ENCODE measurements around the gene PSMD11. TPM values are rescaled to one million over a fixed set of nuclear protein-coding genes. Genes with fewer than 3 reads are reported as not detected.
"Not testable (repeated sequence)": the region's sequence is repeated elsewhere in the genome, so short reads cannot be mapped to it uniquely, and the experiment has no call there.

PSMD11 gene
- total RNA-seq, 2 experiments from 2014 or later: 105 to 110 TPM

DNA sequence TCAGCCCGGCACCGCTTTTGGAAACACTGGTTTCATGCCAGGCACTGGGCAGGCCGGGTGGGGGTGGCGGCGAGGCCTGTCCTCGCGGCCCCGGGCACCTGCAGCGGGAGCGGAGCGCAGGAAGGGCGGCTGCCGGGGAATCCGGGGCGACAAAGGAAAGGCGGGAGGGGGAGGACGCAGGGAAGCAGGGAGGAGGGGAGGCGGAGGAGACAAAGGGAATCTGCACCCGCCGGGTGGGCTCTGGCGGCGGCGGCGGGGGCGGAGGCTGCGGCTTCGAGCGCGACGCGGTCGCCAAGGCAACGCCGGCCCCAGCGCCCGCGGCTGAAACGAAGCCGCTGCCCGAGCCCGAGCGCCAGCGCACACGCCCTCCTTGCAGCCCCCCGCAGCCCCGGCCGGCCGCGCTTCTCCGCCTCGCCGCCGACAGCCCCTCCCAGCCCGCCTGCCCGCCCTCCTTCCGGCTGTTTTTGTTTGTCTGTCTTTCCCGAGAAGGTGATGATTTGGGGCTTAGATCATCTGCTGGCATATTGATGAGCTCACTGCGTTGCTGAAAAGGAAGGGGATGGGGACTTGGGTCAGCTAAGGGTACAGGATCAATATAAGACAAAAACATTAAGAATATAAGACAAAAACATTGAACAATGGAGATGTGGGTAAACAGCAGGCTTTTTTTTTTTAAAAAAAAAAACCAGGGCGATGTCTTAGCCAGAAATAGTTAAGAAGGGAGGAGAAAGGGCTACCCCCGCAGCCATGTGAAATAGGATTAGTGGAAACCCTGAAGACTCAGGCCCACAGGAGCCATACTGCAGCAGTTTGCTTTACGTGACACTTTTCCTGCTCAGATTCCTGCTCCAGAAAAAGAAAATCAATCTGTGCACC, 75.2 kb downstream of the PSMD11 start:
- Mint-ChIP-seq H3K27me3 (no peaks in the 10 kb centered on the region), H3K9me3 (no peaks in the 10 kb centered on the region), H3K4me1 (peaks cover 72% of the 10 kb centered on the region), H3K4me3 (peak overlapping the region; percentile 66), H3K27ac (peak overlapping the region; percentile 95), H3K36me3 (ENCODE audit: low read depth) (no peaks in the 10 kb centered on the region)
- ChIA-PET POLR2A (interaction anchor here (0.7 to 4.1 kb wide), 10 partner anchors 9 to 75 kb away, joined by 3 to 21 read pairs (median 4); partner anchors contain the start of genes CDK5R1 and PSMD11), CTCF (no interaction called here)
- peak; percentile 85 for DNase-seq

DNA sequence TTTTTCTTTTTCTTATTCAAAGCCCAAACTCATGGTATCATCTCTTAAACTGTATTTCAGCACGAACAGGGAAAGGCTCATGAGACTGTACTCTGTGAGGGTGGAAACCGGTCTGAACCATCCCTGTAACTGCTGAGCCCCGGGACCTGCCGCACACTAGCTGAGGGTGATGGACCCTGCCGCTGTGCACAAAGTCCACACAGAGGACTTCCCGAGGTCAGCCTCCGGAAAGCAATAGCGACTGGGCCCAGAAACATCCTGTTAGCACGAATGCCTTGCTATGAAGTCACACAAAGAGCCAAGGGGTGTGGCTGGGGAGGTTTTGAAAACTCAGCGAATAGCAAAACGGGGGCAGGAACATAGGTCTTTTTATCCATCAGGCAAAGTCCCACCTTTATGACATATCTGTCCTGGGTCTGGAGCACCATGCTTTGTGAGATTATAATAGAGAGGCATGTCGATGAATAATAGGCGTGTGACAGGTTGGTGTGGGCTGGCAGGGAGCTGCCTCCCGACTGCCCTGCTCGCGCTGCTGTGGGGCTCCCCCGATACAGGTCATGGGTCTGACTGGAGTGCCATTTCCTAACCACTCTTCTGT, 75.9 kb downstream of the PSMD11 start:
- Mint-ChIP-seq H3K4me1 (peaks cover 77% of the 10 kb centered on the region), H3K9me3 (no peaks in the 10 kb centered on the region), H3K27me3 (no peaks in the 10 kb centered on the region), H3K36me3 (ENCODE audit: low read depth) (no peaks in the 10 kb centered on the region), H3K27ac (peak overlapping the region; percentile 95), H3K4me3 (peak overlapping the region; percentile 66)
- DNase-seq: peak; percentile 72
- ChIA-PET CTCF (no interaction called here), POLR2A (interaction anchor here (0.7 to 4.1 kb wide), 9 partner anchors 10 to 75 kb away, joined by 3 to 21 read pairs (median 3); partner anchors contain the start of genes CDK5R1 and PSMD11)

DNA sequence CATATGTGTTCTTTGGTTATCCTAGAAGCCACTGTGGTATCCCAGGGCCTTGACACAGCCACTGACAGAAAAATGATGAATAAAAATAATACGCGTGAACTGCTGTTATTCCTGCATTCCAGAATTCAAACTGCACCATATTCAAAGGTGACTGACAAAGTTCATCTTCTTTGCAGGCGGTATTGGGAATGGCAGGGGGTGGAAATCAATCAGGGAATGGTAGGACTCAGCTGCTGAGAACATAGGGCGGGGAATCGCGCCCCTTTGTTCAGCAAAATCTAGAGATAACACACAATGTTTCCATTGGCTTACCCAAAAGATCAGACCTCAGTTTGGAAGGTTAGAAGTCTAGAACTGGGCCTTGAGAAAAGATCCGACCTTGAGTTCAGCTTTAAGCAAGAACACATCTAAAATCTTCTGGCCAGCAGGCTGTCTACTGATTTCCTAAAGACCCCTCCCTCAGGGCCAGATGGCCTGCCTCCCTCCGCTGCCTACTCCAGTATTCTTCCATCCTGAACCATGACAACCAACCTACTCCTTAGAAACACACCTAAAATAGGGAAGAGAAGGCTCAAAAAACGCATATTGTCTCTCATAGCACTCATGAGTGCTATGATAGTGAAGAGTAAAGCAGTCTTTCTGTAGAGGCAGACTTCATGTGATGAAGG, 76.6 kb downstream of the PSMD11 start:
- CTCF ChIA-PET: no interaction called here
- DNase-seq: no peak
- Mint-ChIP-seq H3K9me3 (no peaks in the 10 kb centered on the region), H3K27me3 (peaks cover 2% of the 10 kb centered on the region), H3K36me3 (ENCODE audit: low read depth) (peaks cover under 1% of the 10 kb centered on the region), H3K27ac (peak overlapping the region; percentile 95), H3K4me1 (peaks cover 79% of the 10 kb centered on the region), H3K4me3 (peak overlapping the region; percentile 66)
- POLR2A ChIA-PET: interaction anchor here (1.5 to 4.1 kb wide), 3 partner anchors 17 to 76 kb away, joined by 3 to 21 read pairs (median 5); partner anchors contain the start of gene PSMD11

DNA sequence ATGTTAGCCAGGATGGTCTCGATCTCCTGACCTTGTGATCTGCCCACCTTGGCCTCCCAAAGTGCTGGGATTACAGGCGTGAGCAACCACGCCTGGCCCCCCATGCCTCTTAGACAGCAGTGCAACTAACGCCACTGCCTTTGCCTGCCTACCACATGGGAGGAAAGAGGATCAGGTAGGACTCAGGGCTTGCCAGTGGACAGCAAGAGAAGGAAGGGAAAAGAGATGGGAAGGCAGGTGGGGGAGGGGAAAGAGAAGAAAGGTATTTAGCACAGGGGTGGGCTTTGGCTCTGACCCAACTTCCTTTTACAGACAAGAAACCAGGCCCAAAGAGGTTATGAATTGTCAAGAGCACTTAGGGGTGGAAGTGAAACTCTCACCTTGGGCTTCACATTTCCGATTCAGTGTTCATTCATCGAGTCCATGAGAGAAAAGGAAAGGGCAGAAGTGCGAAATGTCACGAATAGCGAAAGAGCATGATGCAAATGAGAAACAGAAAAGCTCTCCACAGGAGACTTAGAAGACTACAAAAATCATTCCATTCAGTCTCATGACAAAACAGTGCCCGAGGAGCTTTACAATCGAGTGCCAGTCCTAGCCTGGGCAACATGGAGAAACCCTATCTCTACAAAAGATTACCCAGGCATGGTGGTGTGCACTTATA, 78.8 kb downstream of the PSMD11 start:
- no peaks in the 10 kb centered on the region for H3K9me3 Mint-ChIP-seq
- H3K4me1 Mint-ChIP-seq: peaks cover 72% of the 10 kb centered on the region
- peaks cover 4% of the 10 kb centered on the region for H3K36me3 Mint-ChIP-seq (ENCODE audit: low read depth)
- H3K4me3 Mint-ChIP-seq: peak overlapping the region; percentile 55
- H3K27ac Mint-ChIP-seq: peak overlapping the region; percentile 93
- H3K27me3 Mint-ChIP-seq: peaks cover 7% of the 10 kb centered on the region
- ChIA-PET POLR2A (interaction anchor here (1.4 to 3.4 kb wide), 8 partner anchors 12 to 78 kb away, joined by 4 to 36 read pairs (median 8); partner anchors contain the start of genes CDK5R1 and PSMD11), CTCF (interaction anchor here (0.7 to 2.5 kb wide), 13 partner anchors 13 to 1188 kb away, joined by 3 to 11 read pairs (median 3); partner anchors contain the start of genes MYO1D and PSMD11)
- DNase-seq: peak; percentile 61

DNA sequence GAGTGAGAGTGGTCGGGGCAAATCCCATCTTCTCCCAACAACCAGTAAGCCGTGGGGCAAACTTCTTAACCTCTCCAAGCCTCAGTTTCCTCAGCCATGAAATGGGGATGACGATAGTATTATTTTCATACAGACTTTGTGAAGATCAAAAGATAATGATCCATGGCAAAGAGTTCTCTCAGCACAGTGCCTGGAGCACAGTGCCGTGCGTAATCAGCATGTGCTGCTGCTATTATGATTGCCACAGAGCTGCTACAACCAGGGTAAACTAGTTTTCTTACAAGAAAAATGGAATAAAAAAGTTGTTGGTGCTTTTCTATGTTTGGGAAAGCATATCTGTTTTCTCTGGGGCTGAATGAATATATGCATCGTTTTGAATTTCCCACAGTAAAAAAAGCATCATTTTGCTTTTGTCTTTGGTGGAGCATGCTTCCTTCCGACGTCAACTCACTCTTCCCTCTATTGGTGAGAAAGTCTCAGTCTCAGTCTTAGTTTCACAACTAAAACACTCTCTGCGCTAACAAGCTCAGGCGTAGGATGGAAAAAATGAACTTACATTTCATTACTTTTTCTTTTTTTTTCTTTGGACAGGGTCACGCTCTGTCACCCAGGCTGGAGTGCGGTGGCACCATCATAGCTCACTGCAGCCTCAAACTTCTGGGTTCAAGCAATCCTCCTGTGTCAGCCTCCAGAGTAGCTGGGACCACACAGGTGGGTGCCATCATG, 79.7 kb downstream of the PSMD11 start:
- Mint-ChIP-seq H3K27ac (peak overlapping the region; percentile 93), H3K36me3 (ENCODE audit: low read depth) (peaks cover 4% of the 10 kb centered on the region), H3K27me3 (peaks cover 7% of the 10 kb centered on the region), H3K4me3 (peak overlapping the region; percentile 55), H3K9me3 (no peaks in the 10 kb centered on the region), H3K4me1 (peaks cover 72% of the 10 kb centered on the region)
- peak; percentile 39 for DNase-seq
- POLR2A ChIA-PET: interaction anchor here (0.9 to 3.4 kb wide), 9 partner anchors 13 to 79 kb away, joined by 3 to 36 read pairs (median 7); partner anchors contain the start of genes CDK5R1 and PSMD11
- CTCF ChIA-PET: interaction anchor here (0.7 to 2.5 kb wide), 16 partner anchors 10 to 1189 kb away, joined by 3 to 11 read pairs (median 3); partner anchors contain the start of gene MYO1D

DNA sequence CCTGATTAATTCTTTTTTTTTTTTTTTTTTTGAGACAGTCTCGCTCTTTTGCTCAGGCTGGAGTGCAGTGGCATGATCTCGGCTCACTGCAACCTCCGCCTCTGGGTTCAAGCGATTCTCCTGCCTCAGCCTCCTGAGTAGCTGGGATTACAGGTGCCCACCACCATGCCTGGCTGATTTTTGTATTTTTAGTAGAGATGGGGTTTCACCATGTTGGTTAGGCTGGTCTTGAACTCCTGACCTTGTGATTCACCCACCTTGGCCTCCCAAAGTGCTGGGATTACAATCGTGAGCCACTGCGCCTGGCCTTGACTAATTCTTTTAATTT, 80.2 kb downstream of the PSMD11 start:
- not testable (repeated sequence) for H3K27me3 Mint-ChIP-seq; H3K36me3 Mint-ChIP-seq (ENCODE audit: low read depth); H3K9me3 Mint-ChIP-seq; H3K4me3 Mint-ChIP-seq; DNase-seq
- POLR2A ChIA-PET: interaction anchor here (0.9 to 3.4 kb wide), 9 partner anchors 14 to 80 kb away, joined by 3 to 36 read pairs (median 7); partner anchors contain the start of genes CDK5R1 and PSMD11
- peak overlapping the region; percentile 93 for H3K27ac Mint-ChIP-seq
- H3K4me1 Mint-ChIP-seq: peaks cover 75% of the 10 kb centered on the region
- CTCF ChIA-PET: interaction anchor here (0.7 to 2.5 kb wide), 12 partner anchors 9 to 414 kb away, joined by 3 to 11 read pairs (median 4); partner anchors contain the start of gene MYO1D

DNA sequence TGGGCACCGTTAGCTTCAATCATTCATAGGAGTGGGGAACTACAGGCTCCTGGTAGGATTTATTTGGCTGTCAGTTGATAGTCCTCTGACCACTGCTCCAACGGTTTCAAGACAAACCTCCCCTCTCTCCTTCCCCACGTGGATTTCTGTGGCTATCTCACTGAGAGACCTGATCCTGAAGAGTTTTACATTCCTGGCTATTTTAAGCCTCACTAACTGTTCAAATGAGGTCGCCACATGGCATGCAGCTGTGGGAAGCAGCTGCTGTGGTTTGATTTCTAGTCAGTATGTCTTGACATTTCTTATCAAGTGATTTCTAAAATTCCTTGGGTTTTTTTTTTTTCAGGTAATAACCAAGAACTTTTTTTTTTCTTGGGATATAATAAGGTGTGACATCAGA, 80.8 kb downstream of the PSMD11 start:
- DNase-seq: no peak
- ChIA-PET CTCF (interaction anchor here (1.1 kb wide), 1 partner anchor 83 kb away, joined by 3 read pairs; no protein-coding TSS in a partner anchor), POLR2A (interaction anchor here (0.9 to 3.4 kb wide), 5 partner anchors 14 to 38 kb away, joined by 3 to 36 read pairs (median 8); partner anchors contain the start of gene CDK5R1)
- H3K27me3 Mint-ChIP-seq: peaks cover 7% of the 10 kb centered on the region
- peaks cover 4% of the 10 kb centered on the region for H3K36me3 Mint-ChIP-seq (ENCODE audit: low read depth)
- no peak overlapping the region for H3K4me3 Mint-ChIP-seq
- no peak overlapping the region for H3K27ac Mint-ChIP-seq
- no peaks in the 10 kb centered on the region for H3K9me3 Mint-ChIP-seq
- H3K4me1 Mint-ChIP-seq: peaks cover 71% of the 10 kb centered on the region

DNA sequence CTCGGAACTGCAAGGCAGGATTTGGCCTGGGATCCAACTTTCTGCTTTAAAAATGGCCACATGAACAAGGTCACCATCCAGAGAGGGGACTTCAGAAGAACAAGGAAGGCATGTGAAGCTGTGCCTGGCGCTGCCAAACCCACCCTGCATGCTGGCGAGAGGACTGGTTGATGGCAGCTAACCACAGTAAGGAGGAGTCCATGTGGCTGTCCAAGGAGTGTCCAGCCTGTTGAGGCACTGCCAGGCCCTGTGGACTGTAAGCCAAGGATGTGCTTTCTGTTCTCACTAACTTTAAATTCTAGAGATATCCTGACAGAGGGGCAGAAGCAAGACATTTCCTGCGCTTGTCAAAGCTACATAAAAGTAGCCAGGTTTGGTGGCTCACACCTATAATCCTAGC, 82.8 kb downstream of the PSMD11 start:
- CTCF ChIA-PET: interaction anchor here (0.7 to 1.2 kb wide), 3 partner anchors 43 to 349 kb away, joined by 3 to 4 read pairs (median 3); no protein-coding TSS in a partner anchor
- H3K27ac Mint-ChIP-seq: no peak overlapping the region
- peaks cover 7% of the 10 kb centered on the region for H3K27me3 Mint-ChIP-seq
- no peak overlapping the region for H3K4me3 Mint-ChIP-seq
- POLR2A ChIA-PET: interaction anchor here (1.3 kb wide), 1 partner anchor 9 kb away, joined by 4 read pairs; no protein-coding TSS in a partner anchor
- H3K36me3 Mint-ChIP-seq (ENCODE audit: low read depth): peaks cover 4% of the 10 kb centered on the region
- no peaks in the 10 kb centered on the region for H3K9me3 Mint-ChIP-seq
- H3K4me1 Mint-ChIP-seq: peaks cover 55% of the 10 kb centered on the region
- DNase-seq: no peak

DNA sequence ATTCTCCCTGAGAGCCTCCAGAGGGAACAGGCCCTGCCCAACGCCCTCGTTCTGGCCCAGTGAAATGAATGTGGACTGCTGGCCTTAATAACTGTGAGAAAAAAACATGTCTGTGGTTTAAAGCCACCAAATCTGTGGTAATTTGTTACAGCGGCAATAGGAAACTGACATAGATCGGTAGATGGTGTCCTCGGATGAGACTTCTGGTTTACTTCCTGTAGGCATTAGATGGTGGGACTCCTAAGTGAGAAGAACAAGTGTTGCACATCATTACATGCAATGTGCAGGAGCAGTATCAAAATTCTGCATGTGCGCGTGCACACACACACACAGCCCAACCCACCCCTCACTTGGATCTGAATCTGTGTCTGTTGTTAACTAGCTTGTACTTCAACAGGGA, 84.5 kb downstream of the PSMD11 start:
- H3K27me3 Mint-ChIP-seq: peaks cover 12% of the 10 kb centered on the region
- peaks cover 40% of the 10 kb centered on the region for H3K4me1 Mint-ChIP-seq
- peak overlapping the region; percentile 1 for H3K4me3 Mint-ChIP-seq
- no peaks in the 10 kb centered on the region for H3K9me3 Mint-ChIP-seq
- POLR2A ChIA-PET: interaction anchor here (0.9 to 1.9 kb wide), 2 partner anchors 22 to 25 kb away, joined by 3 to 5 read pairs; no protein-coding TSS in a partner anchor
- no peak for DNase-seq
- H3K36me3 Mint-ChIP-seq (ENCODE audit: low read depth): peaks cover 4% of the 10 kb centered on the region
- CTCF ChIA-PET: interaction anchor here (1.1 kb wide), 1 partner anchor 68 kb away, joined by 3 read pairs; no protein-coding TSS in a partner anchor
- H3K27ac Mint-ChIP-seq: peak overlapping the region; percentile 44

DNA sequence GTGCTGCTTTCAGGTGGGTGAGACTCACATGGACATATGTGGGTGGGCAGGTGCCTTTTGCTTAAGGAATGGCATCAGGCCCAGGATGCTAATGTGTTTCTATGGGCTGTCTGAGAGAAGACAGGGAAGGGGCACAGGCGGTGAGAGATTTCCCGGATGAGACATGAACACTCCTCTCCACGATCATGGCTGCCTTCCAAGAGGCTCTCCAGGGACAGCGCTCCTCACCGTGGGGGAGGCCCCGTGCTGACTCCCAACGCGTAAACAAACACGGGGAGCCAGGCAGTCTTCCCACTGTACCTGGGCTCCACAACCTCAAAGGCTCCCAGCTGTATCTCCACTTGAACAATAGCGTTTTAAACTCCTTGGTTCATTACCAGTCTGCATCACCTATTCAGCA, 85.3 kb downstream of the PSMD11 start:
- Mint-ChIP-seq H3K27me3 (peaks cover 12% of the 10 kb centered on the region), H3K4me1 (peaks cover 35% of the 10 kb centered on the region), H3K4me3 (no peak overlapping the region), H3K27ac (no peak overlapping the region), H3K36me3 (ENCODE audit: low read depth) (peaks cover 4% of the 10 kb centered on the region), H3K9me3 (no peaks in the 10 kb centered on the region)
- CTCF ChIA-PET: interaction anchor here (1.1 kb wide), 1 partner anchor 69 kb away, joined by 3 read pairs; no protein-coding TSS in a partner anchor
- DNase-seq: no peak
- POLR2A ChIA-PET: interaction anchor here (0.9 to 1.9 kb wide), 2 partner anchors 21 to 26 kb away, joined by 3 to 5 read pairs; no protein-coding TSS in a partner anchor

Data from activated CD4-positive, alpha-beta memory T cell treated with anti-CD3 and anti-CD28 coated beads, Interleukin-2, amount 10 ng/mL, durations not matched to agents 7 days and 5 days (primary cell).